Right cardiac atrium (tissue), 5 donors: Measurements from ENCODE around the gene KIAA0513. TPM values are rescaled to one million over a fixed set of nuclear protein-coding genes. Genes with fewer than 3 reads are reported as not detected.
A peak's percentile ranks its signal among the peaks of the same experiment; 100 is the strongest.
"Not testable (repeated sequence)": the region's sequence is repeated elsewhere in the genome, so short reads cannot be mapped to it uniquely, and the experiment has no call there.

ENCODE experiments used
- ATAC-seq, 2 donors: fragments of 200-7000 bp; cut with Tn5 transposase; one replicate each; pipeline versions ENCODE4 v1.8.0 to v1.9.1; 2020; ENCODE audit warnings: moderate library complexity in 2 of 2, mild to moderate bottlenecking in 1 of 2
- DNase-seq, 3 donors: peaks; one replicate each; pipeline ENCODE4 v3.0.0-alpha.2; 2020
- H3K27ac ChIP-seq: one replicate; pipeline ENCODE4 v1.5.1; 2013; ENCODE audit warnings: mild to moderate bottlenecking, low read length, control low read depth, moderate library complexity
- H3K27me3 ChIP-seq: one replicate; pipeline ENCODE4 v1.6.1; 2013; ENCODE audit not compliant: control insufficient read depth, insufficient read depth
- H3K4me1 ChIP-seq: one replicate; pipeline ENCODE4 v1.6.1; 2013; ENCODE audit warnings: low read length; ENCODE audit not compliant: control insufficient read depth, insufficient read depth
- H3K4me3 ChIP-seq: one replicate; pipeline ENCODE4 v1.5.1; 2013; ENCODE audit warnings: low read length, control low read depth
- H3K9me3 ChIP-seq: one replicate; pipeline ENCODE4 v1.6.1; 2013; ENCODE audit warnings: low read length; ENCODE audit not compliant: control insufficient read depth
- WGBS: extraction: QIAGEN DNeasy Blood & Tissue Kit; methylation state at CpG from one replicate; pipeline ENCODE4 v1.1.7; 2013; 5-methylcytosine and 5-hydroxymethylcytosine counted together
- intact Hi-C, 4 donors: fragments of 100-400 bp; cut with DNase I; formaldehyde crosslinking; loops; one replicate each; pipeline versions ENCODE4 v1.11.0 to v1.14.0; 2022 to 2023
- polyA plus RNA-seq: library from polyadenylated mRNA; stranded (reverse); fragments of 200-250 nt; gene quantifications from one replicate; pipeline ENCODE4 v1.2.3, GENCODE V29; 2013
- total RNA-seq, 4 donors: library from RNA; stranded (reverse); fragmentation: NEBNext Ultra II Directional; extraction: Animal tissue kit (Norgen Biotek cat#: 25700); gene quantifications; one replicate each; pipeline ENCODE4 v1.2.1, GENCODE V29; 2021
- donor health status: healthy with polysubstance abuse.
- donor health status: DM: no; HTN: yes; CAD: no.
- donor health status: DM: no; HTN: no; CAD: no.
- donor health status: DM: no; HTN: yes; CAD: no; lungs with severe emphysema.
- donor health status: DM: yes; HTN: yes; CAD: no.

Gene KIAA0513
- total and polyA plus RNA-seq, 5 donors: 6.7 to 13.5 (median 12.2) TPM

DNA sequence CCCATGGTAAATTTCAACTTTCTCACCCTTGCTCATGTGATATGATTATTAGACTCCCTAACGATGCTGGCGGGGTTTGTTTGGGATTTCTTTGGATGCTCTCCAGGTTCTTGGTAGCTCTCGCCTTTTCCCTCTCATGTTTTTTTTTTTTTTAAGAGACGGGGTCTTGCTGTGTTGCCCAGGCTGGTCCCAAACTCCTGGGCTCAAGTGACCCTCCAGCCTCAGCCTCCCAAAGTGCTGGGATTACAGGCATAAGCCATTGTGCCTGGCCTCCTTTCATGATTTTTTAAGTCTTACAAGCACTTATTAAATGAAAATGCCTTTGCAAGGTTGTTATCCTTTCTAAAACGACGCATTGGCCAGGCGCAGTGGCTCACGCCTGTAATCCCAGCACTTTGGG, 24.1 kb downstream of the KIAA0513 start:
- peak in 2 of 3 donors; percentile 2 to 4 for DNase-seq
- intact Hi-C loops: no loop called here
- WGBS: 84% methylated on average over 8 of the region's 8 CpGs

DNA sequence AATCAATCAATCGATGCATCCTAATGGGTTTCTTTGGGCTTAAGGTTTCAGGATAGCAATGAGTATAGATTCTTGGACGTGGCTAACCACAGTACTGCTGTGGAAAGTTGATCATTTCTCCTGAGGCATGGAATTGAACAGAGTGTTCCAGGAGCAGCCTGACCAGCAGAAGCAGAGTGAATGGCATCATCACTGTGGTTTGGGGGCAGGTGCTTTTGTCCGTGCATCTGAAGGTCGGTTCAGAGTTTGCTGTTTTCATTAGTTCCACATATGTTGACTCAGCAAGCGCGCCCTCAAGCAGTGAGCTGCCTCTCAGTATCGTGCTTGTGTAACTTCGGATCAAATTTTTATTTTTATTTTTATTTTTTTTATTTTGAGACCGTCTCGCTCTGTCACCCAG, 24.9 kb downstream of the KIAA0513 start:
- no peak for ATAC-seq
- intact Hi-C loops: no loop called here
- peaks cover 5% of the 10 kb centered on the region for H3K4me1 ChIP-seq
- no peaks in the 10 kb centered on the region for H3K27me3 ChIP-seq
- H3K27ac ChIP-seq: no peak overlapping the region
- WGBS: 93% methylated on average over 10 of the region's 10 CpGs
- H3K4me3 ChIP-seq: no peak overlapping the region
- DNase-seq: peak in 2 of 3 donors; percentile 9 to 17
- H3K9me3 ChIP-seq: no peaks in the 10 kb centered on the region

More for the DNA sequence above, 24.1 kb downstream of the KIAA0513 start:
- no peaks in the 10 kb centered on the region for H3K27me3 ChIP-seq
- H3K9me3 ChIP-seq: no peaks in the 10 kb centered on the region
- peaks cover 5% of the 10 kb centered on the region for H3K4me1 ChIP-seq
- no peak overlapping the region for H3K27ac ChIP-seq
- no peak for ATAC-seq
- H3K4me3 ChIP-seq: no peak overlapping the region

DNA sequence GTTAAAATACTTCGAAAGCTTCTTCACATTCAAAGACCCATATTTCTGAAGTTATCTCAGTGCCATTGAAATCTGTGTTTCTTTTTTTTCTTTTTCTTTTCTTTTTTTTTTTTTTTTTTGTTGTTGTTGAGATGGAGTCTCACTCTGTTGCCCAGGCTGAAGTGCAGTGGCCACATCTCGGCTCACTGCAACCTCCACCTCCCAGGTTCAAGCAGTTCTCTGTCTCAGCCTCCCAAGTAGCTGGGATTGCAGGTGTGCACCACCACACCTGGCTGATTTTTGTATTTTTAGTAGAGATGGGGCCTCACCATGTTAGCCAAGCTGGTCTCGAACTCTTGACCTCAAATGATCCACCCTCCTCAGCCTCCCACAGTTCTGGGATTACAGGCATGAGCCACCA, 26.7 kb downstream of the KIAA0513 start:
- DNase-seq: peak in 1 of 3 donors; percentile 2
- H3K27me3 ChIP-seq, H3K27ac ChIP-seq, H3K4me1 ChIP-seq, H3K4me3 ChIP-seq, H3K9me3 ChIP-seq, ATAC-seq, intact Hi-C loops: not testable (repeated sequence)
- 97% methylated on average over 3 of the region's 3 CpGs for WGBS

DNA sequence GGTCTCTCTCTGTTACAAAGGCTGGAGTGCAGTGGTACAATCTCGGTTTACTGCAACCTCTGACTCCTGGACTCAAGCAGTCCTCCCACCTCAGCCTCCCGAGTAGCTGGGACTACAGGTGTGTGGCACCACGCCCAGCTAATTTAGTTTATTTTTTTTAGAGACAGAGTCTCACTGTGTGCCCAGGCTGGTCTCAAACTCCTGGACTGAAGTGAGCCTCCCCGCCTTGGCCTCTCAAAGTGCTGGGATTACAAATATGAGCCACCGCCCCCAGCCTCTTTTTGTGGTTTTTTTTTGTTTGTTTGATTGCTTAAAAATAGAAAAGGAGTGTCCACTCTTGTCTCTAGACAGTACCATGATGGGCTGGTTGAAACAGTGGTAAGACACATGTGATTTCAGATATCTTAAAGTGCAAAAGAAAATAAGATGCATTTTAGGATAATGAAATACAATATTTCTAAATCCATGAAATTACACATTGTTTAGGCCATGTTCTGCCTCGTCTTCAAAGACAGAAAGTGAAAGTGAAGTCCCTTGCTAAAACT, 27.4 kb downstream of the KIAA0513 start:
- peak in 1 of 3 donors; percentile 53 for DNase-seq
- intact Hi-C loops: no loop called here
- peaks cover 5% of the 10 kb centered on the region for H3K4me1 ChIP-seq

DNA sequence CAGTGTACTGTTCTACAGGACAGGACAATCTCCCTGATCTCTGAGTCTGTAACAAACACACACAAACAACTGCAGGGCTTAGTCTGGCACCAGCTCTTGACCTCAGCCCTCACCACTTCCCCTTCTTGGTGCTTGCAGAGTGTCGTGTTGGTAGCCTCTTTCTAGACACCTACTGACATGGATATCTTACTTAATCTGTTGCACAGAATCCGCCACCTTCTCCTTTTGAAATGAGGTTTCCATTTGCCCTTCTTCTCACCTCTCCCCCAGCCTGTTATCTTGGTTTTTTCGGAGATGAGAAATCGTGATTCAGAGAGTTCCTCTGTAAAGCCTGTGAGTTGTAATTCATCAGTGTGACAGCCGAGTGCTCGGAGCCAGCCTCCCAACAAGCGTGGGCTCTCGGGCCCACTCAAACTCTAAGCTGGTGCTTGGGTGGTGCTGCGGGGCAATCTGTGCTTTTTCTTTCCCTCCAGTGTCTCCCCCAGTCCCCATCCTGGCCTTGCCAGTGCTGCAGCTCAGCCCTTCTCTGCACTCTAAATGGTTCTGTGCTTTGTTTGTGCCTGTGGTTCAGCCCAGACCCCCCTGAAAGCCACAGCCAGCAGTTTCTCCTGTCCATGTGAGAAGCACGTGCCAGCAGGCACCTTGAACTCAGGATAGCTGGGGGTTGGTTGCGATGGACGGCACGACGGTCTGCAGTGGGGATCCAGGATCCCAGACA, 28.1 kb downstream of the KIAA0513 start:
- peak overlapping the region; percentile 58 for H3K27ac ChIP-seq
- peak in 2 of 3 donors; percentile 65 to 72 for DNase-seq
- H3K4me3 ChIP-seq: no peak overlapping the region
- no peaks in the 10 kb centered on the region for H3K27me3 ChIP-seq
- intact Hi-C loops: no loop called here
- peaks cover 5% of the 10 kb centered on the region for H3K4me1 ChIP-seq
- ATAC-seq: peak; percentile 78 to 84
- 35% methylated on average over 14 of the region's 14 CpGs for WGBS
- no peaks in the 10 kb centered on the region for H3K9me3 ChIP-seq

More for the DNA sequence above, 27.4 kb downstream of the KIAA0513 start:
- H3K27me3 ChIP-seq: no peaks in the 10 kb centered on the region
- no peak overlapping the region for H3K4me3 ChIP-seq
- no peaks in the 10 kb centered on the region for H3K9me3 ChIP-seq
- H3K27ac ChIP-seq: no peak overlapping the region
- 65% methylated on average over 6 of the region's 6 CpGs for WGBS
- ATAC-seq: no peak

DNA sequence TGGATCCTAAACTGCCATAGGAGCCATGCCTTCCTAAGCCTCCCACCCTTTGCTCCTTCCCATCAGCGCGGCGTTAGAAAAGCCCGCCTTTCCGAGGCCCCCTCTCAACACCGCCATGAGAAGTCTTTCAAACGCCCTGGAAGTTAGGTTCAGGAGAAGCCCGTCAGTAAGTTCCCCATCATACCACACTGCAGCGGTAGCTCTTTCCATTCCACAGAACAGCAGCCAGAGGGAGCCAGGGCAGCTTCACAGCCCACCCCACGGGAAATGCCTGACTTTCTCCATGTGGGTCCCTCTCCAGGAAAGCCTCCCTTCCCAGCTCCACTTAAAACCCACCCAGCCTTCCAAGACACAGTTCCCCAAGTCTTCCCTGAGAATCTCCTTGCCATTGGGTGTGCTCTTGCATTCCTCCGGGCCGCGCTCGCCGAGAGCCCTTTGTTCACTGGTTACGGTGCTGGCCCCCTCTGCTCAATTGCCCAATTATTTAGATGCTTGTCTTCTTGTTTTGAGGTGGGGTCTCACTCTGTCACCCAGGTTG, 28.7 kb downstream of the KIAA0513 start:
- H3K4me3 ChIP-seq: no peak overlapping the region
- peaks cover 5% of the 10 kb centered on the region for H3K4me1 ChIP-seq
- ATAC-seq: peak; percentile 70 to 71
- intact Hi-C loops: no loop called here
- peak in 2 of 3 donors; percentile 67 to 76 for DNase-seq
- H3K27me3 ChIP-seq: no peaks in the 10 kb centered on the region
- no peaks in the 10 kb centered on the region for H3K9me3 ChIP-seq
- WGBS: 66% methylated on average over 16 of the region's 16 CpGs
- peak overlapping the region; percentile 58 for H3K27ac ChIP-seq

DNA sequence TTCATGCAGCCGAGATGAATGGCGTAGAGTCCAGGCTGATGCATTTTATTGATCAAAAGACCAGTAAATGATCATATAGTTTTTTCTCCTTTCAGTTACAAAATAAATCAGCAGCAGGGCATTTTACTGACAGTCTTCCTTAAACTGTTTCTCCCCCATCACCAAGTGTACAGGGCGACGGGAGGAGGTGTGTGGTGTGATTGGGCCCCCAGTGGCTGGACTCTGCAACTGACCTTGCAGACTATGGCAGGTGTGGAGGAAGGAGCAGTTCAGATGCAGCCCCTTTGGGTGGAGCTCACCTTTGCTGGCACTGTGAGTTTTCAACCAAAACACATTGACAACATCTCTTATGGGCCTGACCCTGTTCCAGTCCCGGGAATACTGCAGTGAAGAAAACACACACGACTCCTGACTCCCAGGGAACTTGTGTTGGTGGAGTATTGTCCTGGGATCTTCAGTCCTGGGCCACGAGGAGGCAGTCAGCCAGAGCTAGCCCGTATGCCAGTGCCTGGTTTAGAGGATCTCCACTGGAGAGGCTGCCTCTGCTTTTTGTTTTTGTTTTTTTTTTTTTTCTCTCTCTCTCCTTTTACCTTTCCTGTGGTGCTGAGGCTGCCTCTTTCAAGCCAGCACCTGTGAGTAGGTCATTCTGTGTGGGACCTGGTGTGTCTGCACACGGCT, 29.8 kb downstream of the KIAA0513 start:
- Histone ChIP-seq H3K4me1 (peaks cover 5% of the 10 kb centered on the region), H3K9me3 (no peaks in the 10 kb centered on the region), H3K27me3 (no peaks in the 10 kb centered on the region), H3K27ac (no peak overlapping the region), H3K4me3 (no peak overlapping the region)
- 78% methylated on average over 9 of the region's 9 CpGs for WGBS
- peak in 2 of 3 donors; percentile 7 to 39 for DNase-seq
- intact Hi-C loops: no loop called here
- ATAC-seq: no peak

DNA sequence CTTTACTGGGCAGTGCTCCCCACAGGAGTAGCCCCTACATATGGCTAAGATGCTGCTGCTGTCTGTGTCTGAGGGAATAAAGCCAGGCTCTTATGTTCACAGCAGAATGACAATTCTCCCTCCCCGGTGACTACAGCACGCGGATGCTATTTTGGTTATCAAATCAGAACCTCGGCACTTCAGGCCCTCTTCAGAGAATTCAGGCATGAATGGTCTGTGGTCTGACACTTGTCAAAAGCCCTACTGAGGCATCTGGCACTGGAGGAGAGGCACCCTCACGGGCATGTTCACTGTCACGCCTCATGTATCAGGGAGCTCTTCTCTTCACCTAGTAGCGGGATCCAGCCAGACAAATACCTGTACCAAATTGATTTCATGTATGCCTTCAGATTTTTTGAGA, 30.4 kb downstream of the KIAA0513 start:
- intact Hi-C loops: no loop called here
- 68% methylated on average over 7 of the region's 7 CpGs for WGBS
- ATAC-seq (peak in 1 of 2 donors; percentile 57), DNase-seq (peak in 2 of 3 donors; percentile 41 to 45)
- H3K27ac ChIP-seq: no peak overlapping the region
- H3K27me3 ChIP-seq: no peaks in the 10 kb centered on the region
- no peak overlapping the region for H3K4me3 ChIP-seq
- H3K4me1 ChIP-seq: peaks cover 5% of the 10 kb centered on the region
- H3K9me3 ChIP-seq: no peaks in the 10 kb centered on the region

DNA sequence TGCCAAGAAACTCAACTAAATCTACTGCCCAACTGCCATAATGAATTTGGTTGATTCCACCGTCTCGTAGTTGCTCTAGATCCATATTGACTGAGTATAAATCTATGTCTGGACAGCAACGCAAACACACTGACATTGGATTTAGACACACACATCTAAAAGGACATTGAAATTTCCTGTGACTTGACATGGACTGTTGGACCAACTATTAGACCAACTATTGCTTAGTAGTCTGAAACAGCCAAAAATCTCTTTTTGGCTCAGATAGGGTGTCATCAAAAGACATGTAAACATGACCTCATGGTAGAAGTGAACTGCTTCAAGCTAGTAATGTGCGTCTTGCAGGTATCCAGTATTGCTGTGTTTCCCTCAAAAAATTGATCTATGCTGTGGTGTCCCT, 31.3 kb downstream of the KIAA0513 start:
- ATAC-seq (no peak), DNase-seq (no peak)
- Histone ChIP-seq H3K4me3 (no peak overlapping the region), H3K27ac (no peak overlapping the region), H3K27me3 (no peaks in the 10 kb centered on the region), H3K4me1 (peaks cover 5% of the 10 kb centered on the region), H3K9me3 (no peaks in the 10 kb centered on the region)
- intact Hi-C loops: no loop called here
- WGBS: 72% methylated on average over 4 of the region's 4 CpGs

DNA sequence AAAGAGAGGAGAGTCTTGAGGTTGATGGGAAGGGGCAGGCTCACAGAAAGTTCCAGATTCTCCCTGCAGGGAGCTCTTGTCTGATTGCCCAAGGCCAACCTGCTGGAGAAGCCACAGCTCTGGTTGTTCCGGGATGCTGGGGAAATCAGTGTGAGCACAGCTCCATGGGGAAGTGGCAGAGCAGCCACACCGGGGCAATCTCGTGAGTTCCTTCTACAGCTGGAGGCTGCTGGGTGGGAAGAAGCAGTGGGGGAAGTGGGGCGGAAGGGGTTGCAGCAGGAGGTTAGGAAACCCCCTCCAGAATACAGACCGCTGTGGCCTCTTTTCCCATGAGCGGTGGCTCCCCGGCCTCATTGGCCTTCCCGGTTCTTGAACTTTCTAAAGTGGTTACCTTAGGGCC, 34.0 kb downstream of the KIAA0513 start:
- H3K4me3 ChIP-seq: no peak overlapping the region
- H3K9me3 ChIP-seq: no peaks in the 10 kb centered on the region
- intact Hi-C loops: no loop called here
- ATAC-seq (peak; percentile 30 to 48), DNase-seq (peak; percentile 49 to 78 (median 73))
- 86% methylated on average over 8 of the region's 8 CpGs for WGBS
- H3K4me1 ChIP-seq: no peaks in the 10 kb centered on the region
- no peaks in the 10 kb centered on the region for H3K27me3 ChIP-seq
- no peak overlapping the region for H3K27ac ChIP-seq

DNA sequence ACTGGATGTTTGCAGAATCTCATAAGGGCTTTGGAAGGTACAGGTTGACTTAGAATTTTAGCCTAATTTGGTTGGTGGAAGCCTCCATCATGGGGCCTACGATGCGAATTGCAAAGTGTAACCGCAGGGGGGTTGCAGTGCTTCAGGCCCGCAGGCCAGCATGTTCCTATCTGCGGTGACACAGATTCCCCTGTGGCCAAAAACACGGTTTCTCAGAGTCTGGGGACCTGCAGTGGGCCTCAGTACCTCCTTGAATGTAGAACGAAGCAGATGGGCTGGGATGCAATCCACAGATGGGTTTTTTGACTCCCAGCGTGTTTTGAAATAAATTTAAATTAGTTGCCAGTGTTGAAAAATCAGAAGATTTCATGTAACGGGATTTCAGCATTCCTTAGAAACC, 34.7 kb downstream of the KIAA0513 start:
- Histone ChIP-seq H3K4me3 (no peak overlapping the region), H3K9me3 (no peaks in the 10 kb centered on the region), H3K4me1 (no peaks in the 10 kb centered on the region), H3K27ac (no peak overlapping the region), H3K27me3 (no peaks in the 10 kb centered on the region)
- WGBS: 92% methylated on average over 9 of the region's 9 CpGs
- ATAC-seq (no peak), DNase-seq (peak in 2 of 3 donors; percentile 7 to 9)
- intact Hi-C loops: no loop called here
